ENCODE measurements around the gene MORC2.

Gene MORC2

DNA sequence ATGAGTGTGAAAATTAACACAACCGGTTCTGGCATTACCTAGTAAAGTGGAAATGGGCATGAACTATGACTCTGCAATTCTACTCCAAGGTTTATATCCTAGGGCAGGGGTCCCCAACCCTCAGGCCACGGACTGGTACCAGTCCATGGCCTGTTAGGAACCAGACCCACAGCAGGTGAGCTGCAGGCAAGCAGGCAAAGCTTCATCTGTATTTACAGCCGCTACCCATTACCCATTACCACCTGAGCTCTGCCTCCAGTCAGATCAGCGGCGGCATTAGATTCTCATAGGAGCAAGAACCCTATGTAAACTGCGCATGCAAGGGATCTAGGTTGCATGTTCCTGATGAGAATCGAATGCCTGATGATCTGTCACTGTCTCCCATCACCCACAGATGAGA lies 49.8 kb downstream of the MORC2 start:
- no peak for DNase-seq

DNA sequence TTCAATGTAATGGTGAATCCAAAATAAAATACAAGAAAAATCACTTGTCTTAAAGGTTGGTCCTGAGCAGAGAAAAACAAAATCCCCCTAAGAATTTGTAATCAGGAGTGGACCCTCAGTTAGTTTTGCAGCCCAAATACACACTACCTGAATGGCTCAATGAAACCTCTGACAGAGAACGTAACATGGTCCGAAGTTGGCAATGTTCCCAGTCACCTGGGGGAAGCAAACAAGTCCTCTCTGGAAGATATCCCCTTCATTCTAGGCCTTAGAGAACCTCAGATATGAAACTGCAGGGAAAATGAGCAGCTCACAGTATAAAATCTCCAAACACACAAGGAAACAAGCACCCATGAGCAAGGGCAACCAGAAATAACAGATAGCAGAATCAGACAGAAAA lies 58.2 kb downstream of the MORC2 start:
- DNase-seq = no peak

DNA sequence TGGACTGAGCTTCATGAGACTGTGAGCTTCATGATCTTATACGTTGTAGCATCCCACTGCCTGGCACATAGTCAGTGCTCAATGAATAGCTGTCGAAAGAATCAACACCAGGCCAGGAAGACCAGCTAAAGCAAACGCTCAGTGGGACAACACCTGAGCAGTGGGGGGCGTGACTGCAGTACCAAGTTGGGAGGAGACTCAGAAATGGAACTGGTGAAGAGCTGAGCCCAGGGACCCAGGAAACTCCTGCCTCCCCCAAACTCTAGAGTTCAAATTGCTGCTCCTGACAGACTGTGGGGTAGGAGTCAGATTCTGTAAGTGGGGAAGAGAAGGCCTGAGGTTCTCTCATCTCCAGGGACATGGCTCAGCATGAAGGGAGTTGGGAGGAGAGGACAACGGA lies 59.3 kb downstream of the MORC2 start:
- DNase-seq = no peak

DNA sequence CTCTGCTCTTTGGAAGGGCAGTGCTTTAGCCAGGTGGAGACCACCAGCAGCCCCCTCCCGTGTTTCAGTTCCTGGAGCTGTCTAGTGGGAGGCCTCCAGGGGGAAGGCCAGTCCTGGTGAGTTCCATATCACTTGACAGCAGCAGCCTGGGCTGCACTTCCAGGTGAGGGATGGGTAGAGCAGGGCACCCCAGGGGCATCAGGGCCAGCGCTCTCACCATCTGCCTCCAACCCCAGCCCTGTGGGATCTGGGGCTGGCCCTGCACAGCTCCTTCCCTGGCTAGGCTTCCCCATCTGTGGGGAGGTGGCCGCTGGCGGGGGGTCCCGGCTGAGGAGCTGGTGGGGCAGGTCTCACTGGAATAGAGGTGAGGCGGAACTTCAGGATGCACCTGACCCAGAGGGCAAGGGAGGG lies 60.5 kb downstream of the MORC2 start:
- DNase-seq = no peak

DNA sequence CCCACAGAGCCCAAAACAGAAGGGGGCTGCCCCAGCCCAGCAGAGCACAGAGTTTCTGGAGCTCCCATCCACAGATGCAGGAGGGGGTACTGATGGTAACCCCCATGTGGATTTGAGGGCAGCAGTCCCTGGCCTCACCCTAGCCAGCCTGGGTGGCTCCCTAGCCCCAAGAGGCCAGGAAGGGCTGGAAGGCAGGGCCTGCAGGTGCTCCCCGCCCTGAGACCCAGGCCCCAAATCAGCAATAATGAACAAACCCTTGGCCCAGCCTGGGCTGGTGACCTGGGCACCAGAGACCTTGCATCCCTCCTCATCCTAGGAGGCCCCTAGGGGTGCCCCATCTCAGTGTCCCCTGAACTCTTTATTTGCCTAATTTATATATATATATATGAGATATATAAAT lies 61.6 kb downstream of the MORC2 start:
- no peak for DNase-seq

DNA sequence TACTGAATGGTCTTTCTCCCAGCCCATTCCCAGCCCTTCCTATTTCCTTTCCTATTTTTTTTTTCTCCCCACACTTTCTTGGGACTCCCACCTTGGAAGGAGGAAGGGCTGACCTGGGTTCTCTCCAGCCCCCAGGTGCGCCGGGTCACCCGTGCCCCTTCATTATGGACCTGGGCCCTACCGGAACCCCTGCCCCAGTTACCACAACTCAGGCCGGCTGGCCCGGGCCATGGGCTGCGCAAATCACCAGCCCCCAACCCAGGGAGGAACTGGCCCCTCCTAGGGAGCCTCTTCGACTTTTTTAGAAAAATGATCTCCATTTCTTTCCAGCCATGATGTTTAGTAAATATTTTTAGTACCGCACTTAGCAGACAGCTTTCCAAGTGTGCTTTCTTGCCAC lies 62.2 kb downstream of the MORC2 start:
- DNase-seq = no peak

DNA sequence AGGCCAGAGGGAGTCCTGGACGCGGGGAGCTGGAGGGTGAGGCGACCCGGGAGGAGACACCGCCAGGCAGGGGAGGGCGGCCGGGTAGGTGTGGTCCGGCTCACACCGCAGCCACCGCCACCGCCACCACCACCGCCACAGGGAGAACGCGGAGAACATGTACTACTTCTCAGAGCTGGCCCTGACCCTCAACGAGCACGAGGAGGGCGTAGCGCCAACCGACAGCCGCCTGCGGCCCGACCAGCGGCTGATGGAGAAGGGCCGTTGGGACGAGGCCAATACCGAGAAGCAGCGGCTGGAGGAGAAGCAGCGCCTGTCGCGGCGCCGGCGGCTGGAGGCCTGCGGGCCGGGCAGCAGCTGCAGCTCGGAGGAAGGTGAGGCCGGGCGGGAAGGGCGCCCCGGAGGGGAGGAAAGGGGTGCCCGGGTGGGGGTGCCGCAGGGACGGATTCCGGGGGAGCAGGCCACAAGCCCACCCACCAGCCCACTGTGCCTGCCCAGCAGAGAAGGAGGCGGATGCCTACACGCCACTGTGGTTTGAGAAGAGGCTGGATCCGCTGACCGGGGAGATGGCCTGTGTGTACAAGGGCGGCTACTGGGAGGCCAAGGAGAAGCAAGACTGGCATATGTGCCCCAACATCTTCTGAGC lies 62.8 kb downstream of the MORC2 start:
- no peak for DNase-seq

DNA sequence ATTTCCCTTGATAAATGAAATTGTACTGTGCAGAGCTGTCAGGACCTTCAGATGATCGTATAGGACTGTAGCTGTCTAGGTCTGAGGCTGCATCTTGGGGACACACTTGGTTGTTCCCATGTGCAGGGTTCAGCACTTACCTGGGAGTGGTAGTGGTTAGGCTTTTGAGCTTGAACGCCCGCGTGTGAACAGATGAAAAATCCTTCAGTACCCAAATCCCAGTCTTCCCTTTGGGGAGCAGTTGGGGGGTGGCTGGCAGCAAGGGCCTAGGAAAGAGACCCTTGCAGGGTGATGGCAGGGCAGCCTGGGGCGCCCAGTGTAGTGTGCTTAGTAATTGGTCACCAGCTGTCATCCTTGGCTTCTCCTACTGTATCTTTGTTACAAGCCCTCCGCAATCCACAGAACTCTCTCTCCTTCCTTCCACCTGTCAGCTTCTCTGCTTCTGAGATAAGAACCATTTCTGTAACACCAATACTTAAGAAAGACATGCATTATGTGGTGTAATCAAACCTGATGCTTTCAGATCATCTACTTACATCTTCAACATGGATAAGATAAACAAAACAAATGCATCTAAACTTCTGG lies 64.6 kb downstream of the MORC2 start:
- no peak for DNase-seq

DNA sequence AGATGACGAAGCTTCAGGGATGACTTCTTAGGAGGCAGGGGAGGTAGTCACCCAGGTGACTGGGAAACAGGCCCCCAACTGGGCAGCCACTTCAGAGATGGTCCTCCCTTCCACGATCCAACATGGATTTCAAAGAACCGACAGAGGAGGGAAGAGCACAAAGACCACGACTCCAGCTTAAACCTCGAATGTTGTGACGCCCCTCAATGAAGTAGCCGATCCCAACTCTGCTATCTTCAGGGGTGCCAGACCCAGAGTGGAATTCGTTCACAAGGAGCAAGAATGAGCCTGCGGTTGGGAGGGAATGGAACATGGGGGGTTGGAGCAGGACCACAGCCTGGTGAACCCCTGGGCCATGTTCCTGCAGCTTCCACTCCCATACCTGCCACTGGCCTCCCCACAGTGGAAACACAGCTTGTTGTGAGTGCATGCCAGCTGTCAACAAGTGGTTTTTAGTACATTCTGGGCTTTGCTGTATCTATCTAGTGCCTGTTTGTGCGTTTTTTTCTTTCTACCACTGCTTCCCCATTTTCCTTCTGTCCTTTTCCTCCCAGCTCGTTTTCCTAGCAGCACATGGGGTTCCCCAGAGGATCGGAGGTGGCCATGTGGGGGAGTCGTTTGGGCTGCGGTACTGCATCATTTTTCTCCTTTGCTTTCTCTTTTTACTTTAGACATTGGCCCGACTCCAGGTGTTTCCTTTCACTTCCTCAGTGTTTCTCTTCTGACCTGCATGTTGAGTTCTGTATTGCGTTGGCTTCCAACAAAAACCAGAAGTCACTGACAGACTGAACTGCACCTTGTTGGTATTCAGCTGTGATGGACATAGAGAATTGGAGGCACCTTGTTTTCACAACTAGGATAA lies 65.8 kb downstream of the MORC2 start:
- no peak for DNase-seq

DNA sequence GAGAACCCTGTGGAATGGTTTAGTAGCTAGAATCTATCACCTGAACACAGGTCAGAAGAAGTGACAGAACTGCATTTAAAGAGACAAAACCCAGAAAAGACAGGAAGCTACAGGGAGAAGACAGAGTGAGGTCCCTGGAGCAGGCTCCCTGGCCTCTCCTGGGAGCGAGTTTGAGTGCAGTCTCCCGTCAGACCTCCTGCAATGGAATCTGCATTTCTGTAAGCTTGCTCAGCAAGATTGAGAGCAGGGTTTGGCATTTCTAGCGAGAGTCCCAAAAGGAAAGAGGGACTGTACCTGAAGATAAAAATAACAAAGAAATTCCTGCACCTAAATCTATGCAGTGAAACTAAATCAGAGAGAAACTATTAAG lies 74.2 kb downstream of the MORC2 start:
- peak in 1 of 6 experiments; percentile 42 for DNase-seq

DNA sequence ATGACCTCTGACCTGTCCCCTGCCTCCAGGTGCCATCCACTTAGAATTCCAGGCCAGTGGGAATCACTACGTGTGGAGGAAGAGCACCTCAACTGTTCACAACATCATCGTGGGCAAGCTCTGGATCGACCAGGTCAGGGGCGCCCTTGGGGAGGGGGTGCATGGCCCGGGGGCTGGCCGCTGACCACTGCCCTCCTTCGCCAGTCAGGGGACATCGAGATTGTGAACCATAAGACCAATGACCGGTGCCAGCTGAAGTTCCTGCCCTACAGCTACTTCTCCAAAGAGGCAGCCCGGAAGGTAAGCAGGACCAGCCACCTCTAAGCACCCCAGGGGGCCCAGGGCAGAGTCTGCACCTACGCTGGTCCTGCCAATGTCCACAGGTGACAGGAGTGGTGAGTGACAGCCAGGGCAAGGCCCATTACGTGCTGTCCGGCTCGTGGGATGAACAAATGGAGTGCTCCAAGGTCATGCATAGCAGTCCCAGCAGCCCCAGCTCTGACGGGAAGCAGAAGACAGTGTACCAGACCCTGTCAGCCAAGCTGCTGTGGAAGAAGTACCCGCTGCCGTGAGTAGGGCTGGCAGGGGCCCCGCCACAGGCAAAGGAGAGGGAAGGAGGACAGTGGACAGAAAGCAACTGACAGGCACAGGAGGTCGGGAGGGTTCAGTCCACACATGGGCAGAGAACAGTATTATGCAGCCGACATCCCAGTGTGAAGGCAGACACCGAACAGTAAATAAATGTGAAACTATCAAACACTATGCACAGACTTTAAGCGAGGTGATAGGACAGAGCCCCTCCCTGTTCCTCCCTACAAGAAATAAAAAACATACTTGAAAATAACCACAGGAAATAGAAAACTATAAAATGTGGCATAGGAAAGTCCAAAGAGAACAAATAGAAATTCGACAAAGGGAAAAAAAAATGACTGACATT lies 74.9 kb downstream of the MORC2 start:
- DNase-seq = peak in 2 of 6 experiments; percentile 10 to 42

DNA sequence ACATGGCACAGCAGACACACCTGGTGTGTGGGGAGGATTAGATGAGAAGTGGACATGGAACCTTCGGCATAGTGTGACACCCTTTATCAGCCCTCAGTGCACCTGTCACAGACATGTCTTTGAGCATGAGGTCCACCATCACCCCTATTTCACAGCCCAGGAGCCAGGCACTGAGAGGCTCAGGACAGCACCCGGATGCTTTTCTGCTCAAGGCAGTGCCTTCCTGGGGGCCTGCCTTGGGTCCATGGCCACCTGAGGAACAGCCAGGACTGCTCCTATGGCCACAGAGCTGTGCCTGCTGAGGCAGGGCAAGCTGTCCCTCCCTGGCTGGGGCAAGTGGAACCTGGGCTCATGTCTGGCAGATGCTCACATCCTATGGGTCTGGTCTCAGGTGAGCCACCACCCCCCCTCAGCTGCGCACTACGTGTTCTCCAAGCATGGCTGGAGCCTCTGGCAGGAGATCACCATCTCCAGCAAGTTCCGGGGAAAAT lies 75.8 kb downstream of the MORC2 start:
- no peak for DNase-seq

DNA sequence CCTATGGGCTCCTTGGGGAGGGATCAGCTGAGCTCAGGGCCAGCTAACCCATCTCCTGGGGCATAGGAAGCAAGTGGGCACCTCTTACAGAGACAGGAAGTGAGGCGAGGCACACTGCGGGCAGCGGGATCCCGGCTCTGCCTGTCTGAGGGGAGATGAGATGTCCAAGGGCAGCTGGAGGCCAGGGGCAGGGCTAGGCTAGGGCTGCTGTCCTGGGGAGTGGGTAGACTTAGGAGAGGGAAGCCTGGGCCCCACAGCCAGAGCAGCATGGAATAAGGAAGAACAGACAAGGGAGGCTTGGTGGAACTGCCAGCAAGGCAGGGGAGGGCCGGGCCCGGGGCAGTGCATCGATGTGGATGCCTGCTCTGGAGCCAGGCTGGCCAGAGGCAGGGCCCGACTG lies 76.3 kb downstream of the MORC2 start:
- no peak for DNase-seq

DNA sequence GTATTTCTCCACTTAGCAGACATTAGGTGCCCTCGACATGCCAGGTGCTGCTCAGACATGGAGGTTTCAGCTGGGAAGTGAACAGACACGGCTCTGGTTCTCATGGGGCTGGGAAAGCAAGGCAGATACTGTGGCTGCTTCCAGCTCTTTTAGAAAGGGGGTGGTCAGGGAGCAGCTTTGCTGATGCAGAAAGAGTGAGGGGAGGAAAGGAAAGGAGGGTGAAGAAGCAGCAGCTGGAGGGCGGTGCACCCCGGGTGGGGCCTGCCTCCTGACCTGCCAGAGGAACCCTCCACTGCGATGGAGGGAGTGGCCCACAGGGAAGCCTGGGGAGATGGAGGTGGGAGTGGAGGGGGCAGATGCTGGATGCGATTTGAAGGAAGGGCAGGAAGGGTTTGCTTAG lies 76.8 kb downstream of the MORC2 start:
- no peak for DNase-seq

DNA sequence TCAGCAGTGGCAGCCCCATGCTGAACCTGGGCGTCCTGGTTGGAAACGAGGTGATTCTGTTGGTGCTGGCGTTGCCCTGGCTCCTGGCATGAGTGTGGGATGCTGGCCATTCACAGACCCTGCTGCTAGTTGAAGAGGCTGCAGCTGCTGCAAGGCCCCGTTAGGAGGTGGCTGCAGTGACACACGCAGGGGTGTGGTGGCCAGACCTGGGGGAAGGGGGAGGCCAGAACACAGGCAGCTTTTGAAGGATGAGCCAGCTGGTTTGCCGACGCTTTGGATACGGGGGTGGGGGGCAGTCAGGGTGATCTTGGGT lies 77.2 kb downstream of the MORC2 start:
- no peak for DNase-seq

DNA sequence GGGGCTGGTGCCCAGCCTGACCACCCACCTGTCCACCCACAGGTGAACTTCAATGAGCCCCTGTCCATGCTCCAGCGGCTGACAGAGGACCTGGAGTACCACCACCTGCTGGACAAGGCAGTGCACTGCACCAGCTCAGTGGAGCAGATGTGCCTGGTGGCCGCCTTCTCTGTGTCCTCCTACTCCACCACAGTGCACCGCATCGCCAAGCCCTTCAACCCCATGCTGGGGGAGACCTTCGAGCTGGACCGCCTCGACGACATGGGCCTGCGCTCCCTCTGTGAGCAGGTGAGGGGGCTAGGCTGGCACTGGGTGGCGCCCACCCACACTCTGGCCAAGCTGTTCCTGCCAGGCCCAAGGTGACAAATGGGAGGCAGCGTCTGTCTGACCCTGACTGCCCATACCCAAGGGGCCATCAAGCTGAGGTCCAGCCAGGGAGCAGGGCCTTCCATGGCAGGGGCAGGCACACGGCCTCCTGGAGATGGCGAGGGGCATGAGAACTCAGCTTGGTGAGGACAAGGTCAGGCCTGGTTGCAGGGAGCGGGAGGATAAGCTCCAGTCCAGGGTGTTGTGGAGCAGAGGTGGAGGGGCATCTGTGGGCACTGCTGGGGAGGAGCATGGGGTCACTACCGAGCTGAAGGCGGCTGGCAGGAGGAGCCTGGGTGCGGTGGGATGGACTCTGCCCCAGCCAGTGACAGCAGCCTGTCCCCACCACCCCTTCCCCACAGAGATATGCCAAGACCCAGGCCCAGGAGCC lies 77.7 kb downstream of the MORC2 start:
- DNase-seq = peak in 3 of 6 experiments; percentile 3 to 15 (median 7)

DNA sequence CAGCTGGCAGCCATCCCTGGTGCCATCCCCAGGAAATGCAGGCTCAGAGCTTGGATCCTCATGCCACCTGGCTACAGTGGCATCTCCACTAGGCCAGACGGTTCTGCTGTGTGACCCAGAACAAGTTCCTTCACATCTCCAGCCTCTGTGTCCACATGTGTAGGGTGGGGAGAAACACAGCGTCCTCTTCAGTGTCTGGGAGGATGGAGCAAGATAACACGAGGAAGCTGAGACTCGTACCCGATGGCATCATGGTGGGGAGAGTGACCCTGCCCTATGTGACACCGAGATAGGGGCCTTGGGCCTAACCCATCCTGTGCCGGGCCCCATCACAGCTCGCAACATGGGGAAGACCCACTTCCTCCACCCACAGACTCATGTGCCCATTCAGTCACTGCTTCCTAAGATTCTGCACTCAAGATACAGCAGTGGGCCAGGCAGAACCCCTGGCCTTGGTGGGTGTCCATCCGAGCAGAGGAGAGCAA lies 78.5 kb downstream of the MORC2 start:
- DNase-seq = no peak

DNA sequence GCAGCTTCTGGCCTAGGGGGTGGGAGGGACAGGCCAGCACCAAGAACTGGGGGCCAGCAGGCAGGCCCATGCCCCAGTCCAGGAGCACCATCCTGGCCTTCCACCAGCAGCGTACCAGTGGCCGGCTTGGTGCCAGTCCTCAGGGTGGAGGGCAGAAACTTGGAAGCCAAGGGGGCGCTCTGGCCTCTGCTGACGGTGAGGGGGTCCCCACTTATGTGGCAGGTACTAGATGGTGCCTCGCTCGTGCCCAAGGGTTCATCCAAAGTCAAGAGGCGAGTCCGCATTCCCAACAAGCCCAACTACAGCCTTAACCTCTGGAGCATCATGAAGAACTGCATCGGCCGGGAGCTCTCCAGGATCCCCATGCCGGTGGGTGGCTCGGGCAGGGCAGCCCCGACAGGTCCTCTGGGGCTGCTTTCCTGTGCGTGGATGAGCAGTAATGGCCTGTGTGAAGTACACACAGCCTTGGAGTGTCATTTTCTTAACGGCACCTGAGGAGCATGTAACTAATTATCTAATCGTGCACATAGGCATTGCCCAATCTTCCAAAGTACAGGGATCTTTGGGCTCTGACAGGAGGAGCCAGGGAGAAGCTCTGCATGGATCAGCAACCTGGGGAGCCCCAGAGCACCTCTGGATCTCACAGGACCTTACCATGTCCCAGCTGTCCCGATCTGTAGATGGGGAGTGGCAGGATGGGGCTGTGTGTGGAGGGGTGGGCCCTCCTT lies 79.1 kb downstream of the MORC2 start:
- DNase-seq = no peak

DNA sequence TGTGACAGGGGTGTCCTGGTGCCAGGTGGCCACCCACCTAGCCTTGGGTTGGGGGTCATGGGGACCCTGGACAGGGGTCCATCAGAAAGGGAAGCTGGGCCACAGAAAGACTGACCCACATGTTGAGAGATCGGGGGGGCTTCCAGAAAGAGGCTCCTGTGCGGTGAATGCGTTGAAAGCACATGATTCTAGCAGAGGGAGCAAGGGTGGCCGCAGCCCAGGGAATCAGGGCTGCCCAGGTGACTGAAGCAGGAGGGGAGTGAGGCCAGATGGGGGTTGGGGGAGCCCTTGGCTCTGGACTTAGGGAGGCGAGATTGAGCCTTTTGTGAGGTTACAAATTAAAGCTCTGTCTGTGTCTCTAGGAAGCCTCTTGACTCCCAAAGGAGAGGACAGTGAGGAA lies 80.7 kb downstream of the MORC2 start:
- DNase-seq = no peak

DNA sequence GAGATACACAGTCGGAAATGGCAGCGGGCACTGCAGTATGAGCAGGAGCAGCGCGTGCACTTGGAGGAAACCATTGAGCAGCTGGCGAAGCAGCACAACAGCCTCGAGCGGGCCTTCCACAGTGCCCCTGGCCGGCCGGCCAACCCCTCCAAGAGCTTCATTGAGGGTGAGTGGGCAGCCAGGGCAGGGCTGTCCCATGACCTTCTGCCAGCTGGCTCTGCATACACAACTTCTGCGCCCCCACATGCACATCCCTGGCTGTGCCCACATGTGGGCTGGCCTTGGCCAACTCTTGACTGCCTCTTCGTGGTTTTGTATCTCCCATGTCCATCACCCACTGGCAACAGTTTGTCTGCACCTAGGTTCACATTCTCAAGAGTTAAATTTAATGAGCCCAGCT lies 81.1 kb downstream of the MORC2 start:
- no peak for DNase-seq

DNA sequence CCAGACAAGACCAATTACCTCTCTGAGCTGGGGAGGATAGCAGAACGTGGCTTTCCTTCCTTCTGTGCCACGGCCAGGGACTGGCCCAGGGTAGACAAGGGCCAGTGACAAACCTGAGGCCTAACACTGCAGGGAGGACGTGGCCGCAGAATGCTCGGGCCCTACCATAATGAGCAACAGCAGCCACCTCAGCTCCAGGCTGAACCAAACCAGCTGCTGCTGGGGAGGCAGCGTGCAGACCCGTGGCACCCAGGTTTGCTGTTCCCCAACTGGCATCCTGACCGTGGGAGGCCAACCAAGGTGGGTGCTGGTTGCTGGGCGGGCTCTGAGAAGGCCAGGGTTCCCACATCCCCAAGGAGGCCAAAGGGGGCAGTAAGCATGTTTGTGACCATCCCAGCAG lies 83.0 kb downstream of the MORC2 start:
- DNase-seq = no peak

DNA sequence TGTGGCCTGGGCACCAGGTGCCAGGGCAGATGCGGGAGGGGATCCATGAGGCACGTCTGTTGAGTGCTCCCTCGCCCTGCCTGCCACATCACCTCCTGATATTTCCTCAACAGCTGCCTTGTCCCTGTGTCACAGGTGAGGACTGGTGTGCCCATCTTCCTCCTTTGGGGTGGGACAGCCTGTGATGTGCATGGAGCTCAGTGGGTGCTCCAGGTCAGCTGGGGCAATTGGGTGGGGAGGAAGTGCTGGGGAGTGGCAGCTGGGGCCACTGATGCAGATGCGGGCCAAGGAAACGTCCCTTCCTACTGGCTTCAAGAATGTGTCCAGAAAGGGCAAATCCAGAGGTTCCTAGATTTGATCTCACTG lies 83.6 kb downstream of the MORC2 start:
- DNase-seq = no peak
